Muscle of leg (tissue), 11 donors: ENCODE measurements around the gene SLC16A13. TPM values are rescaled to one million over a fixed set of nuclear protein-coding genes. Genes with fewer than 3 reads are reported as not detected.

Source experiments
- DNase-seq: peaks from one replicate; pipeline ENCODE4 v3.0.0; 2013
- H3K27ac ChIP-seq: one replicate; pipeline ENCODE4 v1.5.1; 2013; ENCODE audit warnings: mild to moderate bottlenecking, low read length, control low read depth
- H3K27me3 ChIP-seq: one replicate; pipeline ENCODE4 v1.6.1; 2013; ENCODE audit warnings: low read length; ENCODE audit not compliant: control insufficient read depth, insufficient read depth
- H3K36me3 ChIP-seq: one replicate; pipeline ENCODE4 v1.6.1; 2013; ENCODE audit warnings: low read length; ENCODE audit not compliant: control insufficient read depth, insufficient read depth
- H3K4me1 ChIP-seq: one replicate; pipeline ENCODE4 v1.6.1; 2013; ENCODE audit warnings: low read length; ENCODE audit not compliant: control insufficient read depth, insufficient read depth
- H3K4me3 ChIP-seq: one replicate; pipeline ENCODE4 v1.5.1; 2013; ENCODE audit warnings: low read length, control low read depth
- H3K9me3 ChIP-seq: replicated peaks from 2 replicates; pipeline ENCODE4 v1.6.1; 2013; ENCODE audit warnings: low read depth, low read length; ENCODE audit not compliant: control insufficient read depth
- whole genome bisulfite sequencing: methylation state at CpG from one replicate; pipeline ENCODE4 v1.1.5; 2013; ENCODE audit warnings: missing lambda C conversion rate; ENCODE audit not compliant: insufficient coverage; 5-methylcytosine and 5-hydroxymethylcytosine counted together
- polyA plus RNA-seq, 8 donors: library from polyadenylated mRNA; unstranded; fragments of 120-200 nt; gene quantifications; one replicate each; pipeline versions ENCODE4 v1.2.1 to v1.2.3, GENCODE V29; 2013; ENCODE audit warnings: inconsistent platforms in 1 of 8, low replicate concordance in 1 of 8; ENCODE audit not compliant: insufficient read length in 8 of 8, insufficient read depth in 1 of 8
- total RNA-seq: library from RNA; stranded (reverse); fragments of 120-200 nt; gene quantifications from one replicate; pipeline ENCODE4 v1.2.4, GENCODE V29; 2013

The SLC16A13 gene
- total and polyA plus RNA-seq, 9 donors = 0.18 to 2.5 (median 1.1) TPM

GRCh38 chr17:7011415-7011814 lies 24.4 kb upstream of the SLC16A13 start:
- DNase-seq = no peak
- no CpG with 5 or more reads among the region's 14 CpGs for WGBS
- no peaks in the 10 kb centered on the region for H3K27me3 ChIP-seq
- H3K9me3 ChIP-seq = no peaks in the 10 kb centered on the region
- peak overlapping the region; percentile 90 for H3K4me3 ChIP-seq
- peaks cover 32% of the 10 kb centered on the region for H3K4me1 ChIP-seq
- peaks cover 10% of the 10 kb centered on the region for H3K36me3 ChIP-seq
- H3K27ac ChIP-seq = no peak overlapping the region

GRCh38 chr17:7011942-7012254 lies 23.9 kb upstream of the SLC16A13 start:
- no peak for DNase-seq
- Histone ChIP-seq H3K27ac (peak overlapping the region; percentile 100), H3K4me1 (peaks cover 32% of the 10 kb centered on the region), H3K9me3 (no peaks in the 10 kb centered on the region), H3K27me3 (no peaks in the 10 kb centered on the region), H3K4me3 (peak overlapping the region; percentile 90), H3K36me3 (peaks cover 10% of the 10 kb centered on the region)
- no CpG with 5 or more reads among the region's 6 CpGs for WGBS

- Histone ChIP-seq H3K4me1 (peaks cover 46% of the 10 kb centered on the region), H3K27ac (peak overlapping the region; percentile 100), H3K9me3 (no peaks in the 10 kb centered on the region), H3K4me3 (peak overlapping the region; percentile 90), H3K36me3 (peaks cover 14% of the 10 kb centered on the region), H3K27me3 (no peaks in the 10 kb centered on the region)
- 1% methylated on average over 56 of the region's 75 CpGs for WGBS
- peak; percentile 98 for DNase-seq
Observed at GRCh38 chr17:7014261-7014994, 21.4 kb upstream of the SLC16A13 start.

DNA sequence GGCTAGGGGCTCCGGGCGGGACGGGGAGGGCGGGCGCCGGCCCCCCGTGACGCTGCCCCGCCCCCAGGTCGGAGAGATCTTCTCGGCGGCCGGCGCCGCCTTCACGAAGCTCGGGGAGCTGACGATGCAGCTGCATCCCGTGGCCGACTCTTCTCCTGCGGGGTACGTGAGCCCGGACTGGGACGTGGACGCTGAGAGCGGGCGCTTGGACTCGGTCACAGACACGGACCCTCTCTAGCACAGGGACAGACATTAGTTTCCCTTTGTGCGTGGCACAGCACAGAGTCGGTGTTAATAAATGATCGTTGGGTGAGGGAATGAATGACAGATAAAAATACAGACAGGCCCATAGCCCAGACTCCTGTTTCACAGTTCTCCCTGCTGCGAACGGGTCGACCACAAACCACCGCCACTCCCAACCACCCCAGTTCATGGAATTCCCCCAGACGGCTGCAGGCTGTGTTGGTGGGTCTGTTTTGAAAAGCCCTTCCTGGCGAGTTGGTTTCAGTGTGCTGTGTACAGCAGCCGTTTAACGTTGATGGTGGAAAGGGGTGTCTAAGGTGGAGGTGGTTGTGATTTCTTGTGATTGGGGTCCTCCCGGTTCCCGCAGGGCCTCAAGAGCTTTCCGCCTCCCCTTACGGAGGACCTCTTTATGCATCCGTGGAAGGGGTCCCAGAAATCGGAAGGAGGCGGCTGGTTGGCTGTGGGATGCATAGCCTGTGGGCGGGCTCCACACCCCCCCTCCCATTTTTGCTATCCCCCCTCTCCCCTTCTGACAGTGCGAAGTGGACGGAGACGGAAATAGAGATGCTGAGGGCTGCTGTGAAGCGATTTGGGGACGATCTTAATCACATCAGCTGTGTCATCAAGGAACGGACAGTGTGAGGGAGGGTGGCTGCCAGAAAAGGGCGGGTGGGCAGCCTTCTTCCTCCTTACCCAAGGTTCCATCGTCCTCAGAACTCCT lies 20.5 kb upstream of the SLC16A13 start:
- 0% methylated on average over 25 of the region's 56 CpGs for WGBS
- peaks cover 12% of the 10 kb centered on the region for H3K36me3 ChIP-seq
- peak; percentile 59 for DNase-seq
- peaks cover 52% of the 10 kb centered on the region for H3K4me1 ChIP-seq
- H3K9me3 ChIP-seq = no peaks in the 10 kb centered on the region
- peak overlapping the region; percentile 100 for H3K27ac ChIP-seq
- H3K27me3 ChIP-seq = no peaks in the 10 kb centered on the region
- H3K4me3 ChIP-seq = peak overlapping the region; percentile 90

DNA sequence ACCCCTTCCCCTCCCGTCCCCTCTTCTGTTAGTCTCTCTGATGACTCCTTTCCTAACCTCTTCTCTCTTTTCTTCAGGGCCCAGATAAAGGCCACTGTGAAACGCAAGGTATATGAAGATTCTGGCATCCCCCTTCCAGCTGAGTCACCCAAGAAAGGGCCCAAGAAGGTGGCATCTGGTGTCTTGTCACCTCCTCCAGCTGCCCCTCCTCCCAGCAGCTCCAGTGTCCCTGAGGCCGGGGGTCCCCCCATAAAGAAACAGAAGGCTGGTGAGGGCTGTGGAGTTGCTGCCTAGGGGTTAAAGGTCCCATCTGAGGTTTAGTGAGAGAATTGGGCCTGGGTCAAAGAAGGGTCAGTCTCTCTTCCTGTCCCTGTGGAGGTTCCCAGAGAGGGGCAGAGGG lies 19.4 kb upstream of the SLC16A13 start:
- H3K27me3 ChIP-seq = peaks cover 5% of the 10 kb centered on the region
- no peak for DNase-seq
- no peaks in the 10 kb centered on the region for H3K9me3 ChIP-seq
- peaks cover 55% of the 10 kb centered on the region for H3K4me1 ChIP-seq
- peak overlapping the region; percentile 100 for H3K27ac ChIP-seq
- no peak overlapping the region for H3K4me3 ChIP-seq
- H3K36me3 ChIP-seq = peaks cover 12% of the 10 kb centered on the region
- WGBS = 89% methylated on average over 1 of the region's 3 CpGs

DNA sequence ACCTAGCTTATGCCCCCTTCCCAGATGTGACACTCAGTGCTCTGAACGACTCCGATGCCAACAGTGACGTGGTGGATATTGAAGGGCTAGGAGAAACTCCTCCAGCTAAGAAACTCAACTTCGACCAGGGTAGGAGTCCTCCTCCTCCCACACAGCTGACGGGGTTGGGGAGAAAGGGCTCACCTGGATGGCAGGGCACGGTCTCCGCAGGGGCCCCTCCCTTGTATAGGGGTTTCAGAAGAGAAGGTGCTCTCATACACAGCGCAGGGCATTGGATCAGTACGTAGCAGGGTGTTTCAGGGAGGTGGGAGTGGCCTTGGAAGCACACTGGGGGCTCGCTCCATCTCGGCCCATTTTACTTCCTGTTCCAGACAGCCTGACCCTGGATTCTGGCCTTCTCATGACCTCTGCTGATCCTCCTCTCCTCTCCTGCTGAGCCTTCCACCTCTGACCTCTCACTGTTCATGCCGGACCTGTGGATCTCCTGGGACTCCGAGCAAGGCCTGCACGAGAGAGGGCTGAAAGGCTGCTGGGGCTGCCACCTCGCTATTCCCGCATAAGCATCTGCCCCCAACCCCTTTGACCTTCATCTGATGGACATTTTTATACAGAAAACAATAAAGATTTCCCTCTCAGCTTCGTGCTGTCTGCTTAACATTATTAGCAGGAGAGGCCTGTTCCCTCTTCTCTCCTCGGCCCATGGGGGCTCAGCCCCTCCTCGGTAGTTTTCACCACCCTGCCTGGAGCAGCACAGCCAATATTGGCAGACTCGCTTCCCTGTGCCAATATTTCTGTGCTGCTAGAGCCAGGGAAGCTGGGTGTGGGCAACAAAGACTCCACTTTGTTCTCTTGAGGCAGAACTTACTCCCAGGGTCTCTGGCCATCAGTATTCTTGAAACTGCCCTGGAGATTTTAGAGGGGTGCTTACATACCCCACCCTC lies 18.7 kb upstream of the SLC16A13 start:
- no peak overlapping the region for H3K27ac ChIP-seq
- H3K27me3 ChIP-seq = peaks cover 12% of the 10 kb centered on the region
- no peak overlapping the region for H3K4me3 ChIP-seq
- H3K36me3 ChIP-seq = peaks cover 12% of the 10 kb centered on the region
- no peak for DNase-seq
- H3K9me3 ChIP-seq = no peaks in the 10 kb centered on the region
- peaks cover 56% of the 10 kb centered on the region for H3K4me1 ChIP-seq
- 49% methylated on average over 11 of the region's 20 CpGs for WGBS

DNA sequence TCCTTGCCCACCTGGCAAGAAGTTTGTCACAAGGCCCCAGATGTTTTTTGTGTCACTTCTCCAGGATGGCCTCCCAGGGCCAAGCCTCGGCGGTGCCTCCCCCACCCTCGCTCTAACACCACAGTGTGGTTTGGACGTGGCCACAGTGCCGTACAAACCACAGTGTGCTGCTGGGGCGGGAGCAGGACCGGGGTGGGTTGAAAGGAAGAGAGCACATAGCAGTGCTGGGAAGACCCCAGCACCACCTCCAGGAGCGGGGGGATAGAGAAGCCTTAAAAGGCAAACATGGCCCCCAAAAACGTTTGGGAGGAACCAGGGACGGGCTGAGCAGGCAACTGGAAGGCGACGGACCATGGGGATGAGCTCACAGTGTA lies 18.0 kb upstream of the SLC16A13 start:
- Histone ChIP-seq H3K4me3 (no peak overlapping the region), H3K36me3 (peaks cover 12% of the 10 kb centered on the region), H3K27ac (no peak overlapping the region), H3K4me1 (peaks cover 56% of the 10 kb centered on the region), H3K9me3 (no peaks in the 10 kb centered on the region), H3K27me3 (peaks cover 18% of the 10 kb centered on the region)
- no peak for DNase-seq
- WGBS = no CpG with 5 or more reads among the region's 12 CpGs

- Histone ChIP-seq H3K9me3 (no peaks in the 10 kb centered on the region), H3K27ac (no peak overlapping the region), H3K36me3 (peaks cover 12% of the 10 kb centered on the region), H3K27me3 (peaks cover 25% of the 10 kb centered on the region), H3K4me1 (peaks cover 57% of the 10 kb centered on the region), H3K4me3 (peak overlapping the region; percentile 65)
- 83% methylated on average over 8 of the region's 10 CpGs for WGBS
- DNase-seq = no peak
Observed at GRCh38 chr17:7018331-7018964, 17.4 kb upstream of the SLC16A13 start.

DNA sequence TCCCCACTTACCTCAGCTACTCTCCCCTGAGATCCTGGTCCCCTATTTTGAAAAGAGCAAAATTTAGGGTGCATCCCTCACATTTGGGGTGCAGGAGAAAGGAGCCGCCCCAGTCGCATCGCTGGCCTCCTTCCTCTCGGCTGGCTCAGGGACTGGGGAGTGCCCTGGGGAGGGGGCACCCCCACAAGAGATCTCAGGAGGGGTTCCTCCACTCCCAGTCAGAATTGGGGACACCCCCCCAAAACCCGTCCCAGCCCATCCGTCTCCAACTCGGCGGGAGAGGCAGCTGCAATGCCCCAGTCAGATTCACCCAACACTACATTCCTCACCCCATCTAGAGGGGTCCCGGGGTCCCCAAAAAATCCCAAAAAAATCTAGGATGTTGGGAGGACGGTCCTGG lies 16.4 kb upstream of the SLC16A13 start:
- H3K4me1 ChIP-seq = peaks cover 50% of the 10 kb centered on the region
- peak overlapping the region; percentile 65 for H3K4me3 ChIP-seq
- DNase-seq = no peak
- H3K9me3 ChIP-seq = no peaks in the 10 kb centered on the region
- peaks cover 12% of the 10 kb centered on the region for H3K36me3 ChIP-seq
- 14% methylated on average over 2 of the region's 10 CpGs for WGBS
- peaks cover 34% of the 10 kb centered on the region for H3K27me3 ChIP-seq
- no peak overlapping the region for H3K27ac ChIP-seq
